Liver (tissue), 9 donors: Measurements from ENCODE around the gene SEPTIN3. TPM values are rescaled to one million over a fixed set of nuclear protein-coding genes. Genes with fewer than 3 reads are reported as not detected.

Experiments
- DNase-seq: peaks from one replicate; pipeline ENCODE4 v3.0.0-alpha.2; 2017; ENCODE audit warnings: low spot score
- H3K27ac ChIP-seq, 2 donors: one replicate each; pipeline ENCODE4 v1.7.0; 2013; ENCODE audit warnings: inconsistent platforms in 2 of 2, low read length in 2 of 2, control low read depth in 1 of 2, low read depth in 1 of 2, mild to moderate bottlenecking in 1 of 2
- H3K27me3 ChIP-seq, 4 donors: one replicate each; pipeline versions ENCODE4 v1.6.1 to v1.7.0; 2013; ENCODE audit warnings: low read length in 3 of 4, inconsistent platforms in 1 of 4, mild to moderate bottlenecking in 1 of 4, moderate library complexity in 1 of 4; ENCODE audit not compliant: control insufficient read depth in 4 of 4, insufficient read depth in 4 of 4
- H3K36me3 ChIP-seq, 4 donors: one replicate each; pipeline versions ENCODE4 v1.6.1 to v1.7.0; 2013; ENCODE audit warnings: low read length in 3 of 4, mild to moderate bottlenecking in 3 of 4, low read depth in 1 of 4, moderate library complexity in 1 of 4; ENCODE audit not compliant: control insufficient read depth in 4 of 4, insufficient read depth in 3 of 4
- H3K4me1 ChIP-seq, 4 donors: one replicate each; pipeline versions ENCODE4 v1.6.1 to v1.7.0; 2013; ENCODE audit warnings: low read length in 3 of 4, mild to moderate bottlenecking in 3 of 4, moderate library complexity in 1 of 4; ENCODE audit not compliant: control insufficient read depth in 4 of 4, insufficient read depth in 4 of 4
- H3K4me3 ChIP-seq, 3 donors: one replicate each; pipeline versions ENCODE4 v1.6.1 to v1.7.0; 2013; ENCODE audit warnings: low read length in 3 of 3, control low read depth in 1 of 3, low read depth in 1 of 3, mild to moderate bottlenecking in 1 of 3
- H3K9ac ChIP-seq, 2 donors: one replicate each; pipeline ENCODE4 v1.7.0; 2013; ENCODE audit warnings: low read length in 2 of 2, mild to moderate bottlenecking in 2 of 2, moderate library complexity in 2 of 2, control low read depth in 1 of 2, low read depth in 1 of 2
- H3K9me3 ChIP-seq, 4 donors: one replicate each; pipeline versions ENCODE4 v1.6.1 to v1.7.0; 2013; ENCODE audit warnings: low read length in 3 of 4; ENCODE audit not compliant: control insufficient read depth in 4 of 4
- ATF3 ChIP-seq: IDR thresholded peaks from 2 replicates; pipeline ENCODE4 v1.6.1; 2016; ENCODE audit warnings: antibody characterized with exemption
- CTCF ChIP-seq: fragments of 150-350 bp; IDR thresholded peaks from 2 replicates; pipeline ENCODE4 v1.5.1; 2017; ENCODE audit warnings: improper control_type of control experiment, low read depth, low read length; ENCODE audit not compliant: missing input control
- EGR1 ChIP-seq, 2 donors: IDR thresholded peaks; 2 replicates each; pipeline ENCODE4 v1.6.1; 2016 to 2018; ENCODE audit warnings: antibody characterized with exemption in 2 of 2, low read depth in 2 of 2
- FOXA2 ChIP-seq: IDR thresholded peaks from 2 replicates; pipeline ENCODE4 v1.6.1; 2016; ENCODE audit warnings: antibody characterized with exemption
- GABPA ChIP-seq, 2 donors: IDR thresholded peaks in 1 of 2; conservative IDR thresholded peaks in 1 of 2; 2 replicates each; pipeline ENCODE4 v1.6.1; 2016; ENCODE audit warnings: antibody characterized with exemption in 2 of 2, mild to moderate bottlenecking in 1 of 2, moderate library complexity in 1 of 2
- HNF4A ChIP-seq, 2 donors: conservative IDR thresholded peaks; 2 replicates each; pipeline ENCODE4 v1.6.1; 2016; ENCODE audit warnings: antibody characterized with exemption in 2 of 2, mild to moderate bottlenecking in 2 of 2
- HNF4G ChIP-seq: IDR thresholded peaks from 2 replicates; pipeline ENCODE4 v1.6.1; 2016; ENCODE audit warnings: antibody characterized with exemption
- JUND ChIP-seq, 2 donors: IDR thresholded peaks; 2 replicates each; pipeline ENCODE4 v1.6.1; 2016; ENCODE audit warnings: antibody characterized with exemption in 2 of 2
- MAX ChIP-seq: IDR thresholded peaks from 2 replicates; pipeline ENCODE4 v1.6.1; 2016; ENCODE audit warnings: antibody characterized with exemption
- NR2F2 ChIP-seq: IDR thresholded peaks from 2 replicates; pipeline ENCODE4 v1.6.1; 2016; ENCODE audit warnings: antibody characterized with exemption
- RAD21 ChIP-seq, 2 donors: IDR thresholded peaks; 2 replicates each; pipeline ENCODE4 v1.6.1; 2016; ENCODE audit warnings: antibody characterized with exemption in 2 of 2, mild to moderate bottlenecking in 2 of 2
- REST ChIP-seq: IDR thresholded peaks from 2 replicates; pipeline ENCODE4 v1.6.1; 2016; ENCODE audit warnings: antibody characterized with exemption, mild to moderate bottlenecking
- RXRA ChIP-seq, 2 donors: IDR thresholded peaks; 2 replicates each; pipeline ENCODE4 v1.6.1; 2017 to 2018; ENCODE audit warnings: antibody characterized with exemption in 2 of 2, mild to moderate bottlenecking in 1 of 2
- SP1 ChIP-seq: IDR thresholded peaks from 2 replicates; pipeline ENCODE4 v1.6.1; 2018; ENCODE audit warnings: antibody characterized with exemption, mild to moderate bottlenecking
- YY1 ChIP-seq: IDR thresholded peaks from 2 replicates; pipeline ENCODE4 v1.6.1; 2016; ENCODE audit warnings: antibody characterized with exemption, mild to moderate bottlenecking
- ZBTB33 ChIP-seq: IDR thresholded peaks from 2 replicates; pipeline ENCODE4 v1.6.1; 2016; ENCODE audit warnings: antibody characterized with exemption
- WGBS: extraction: QIAGEN DNeasy Blood & Tissue Kit; methylation state at CpG from one replicate; pipeline ENCODE4 v1.1.7; 2013; 5-methylcytosine and 5-hydroxymethylcytosine counted together
- polyA plus RNA-seq, 2 donors: library from polyadenylated mRNA; stranded (reverse) in 1 of 2; unstranded in 1 of 2; fragments of 200-250 nt in 1 of 2; fragments of >200 nt in 1 of 2; fragmentation: Nextera tagmentation in 1 of 2; extraction: Ambion mirVana in 1 of 2; gene quantifications; one replicate each; pipeline versions ENCODE4 v1.2.1 to v1.2.3, GENCODE V29; 2013 to 2015
- total RNA-seq, 2 donors: library from RNA; depleted of rRNA; stranded (reverse); fragments of >200 nt; gene quantifications; one replicate each; pipeline ENCODE4 v1.2.3, GENCODE V29; 2014
- donor health status: healthy.
- donor health status: healthy.
- donor health status: healthy.
- donor health status: healthy.
- donor health status: healthy.

The SEPTIN3 gene
- total and polyA plus RNA-seq, 4 donors, result under 0.01 to 0.07 (median 0.04) TPM; not detected in 1

GRCh38 chr22:41940832-41941765 is 28.1 kb upstream of the SEPTIN3 start:
- H3K9ac ChIP-seq, result no peak overlapping the region
- H3K4me3 ChIP-seq, result no peak overlapping the region
- H3K4me1 ChIP-seq, result peaks cover 0 to 6% (median 4%) of the 10 kb centered on the region in 4 donors
- peak overlapping the region in 1 of 2 donors; percentile 4 for H3K27ac ChIP-seq
- WGBS, result 49% methylated on average over 13 of the region's 13 CpGs
- no peaks in the 10 kb centered on the region for H3K9me3 ChIP-seq
- H3K36me3 ChIP-seq, result no peaks in the 10 kb centered on the region
- H3K27me3 ChIP-seq, result no peaks in the 10 kb centered on the region
- peak; percentile 83 for DNase-seq
- peak; percentile 96 for TF ChIP-seq CTCF
- TF ChIP-seq RAD21 (IDR thresholded peaks at IDR 0.05), result peak; percentile 99
- no peak for TF ChIP-seq HNF4A (conservative IDR thresholded peaks at IDR 0.05)

GRCh38 chr22:41943661-41944209 is 25.5 kb upstream of the SEPTIN3 start:
- Histone ChIP-seq H3K36me3 (no peaks in the 10 kb centered on the region), H3K27me3 (no peaks in the 10 kb centered on the region), H3K27ac (no peak overlapping the region), H3K9ac (no peak overlapping the region), H3K9me3 (no peaks in the 10 kb centered on the region), H3K4me1 (peaks cover 3 to 16% (median 11%) of the 10 kb centered on the region in 4 donors), H3K4me3 (no peak overlapping the region)
- 78% methylated on average over 9 of the region's 9 CpGs for WGBS
- DNase-seq, result no peak
- TF ChIP-seq RAD21 (IDR thresholded peaks at IDR 0.05) (no peak), SP1 (no peak), NR2F2 (no peak), HNF4A (conservative IDR thresholded peaks at IDR 0.05) (no peak), RXRA (IDR thresholded peaks at IDR 0.05) (no peak), CTCF (no peak), EGR1 (IDR thresholded peaks at IDR 0.05; ENCODE audit: low read depth in 2 of 2) (no peak), YY1 (no peak), ATF3 (no peak), JUND (IDR thresholded peaks at IDR 0.05) (no peak), FOXA2 (no peak), REST (no peak), GABPA (IDR thresholded peaks at IDR 0.05 in 1 of 2, conservative IDR thresholded peaks at IDR 0.05 in 1 of 2) (no peak), MAX (no peak), ZBTB33 (no peak), HNF4G (no peak)
